GM21619 (cell line): ENCODE results near the gene P2RX2.

Source experiments
- ATAC-seq: cut with Tn5 transposase; IDR thresholded peaks from one replicate; pipeline ENCODE4 v1.9.1; 2021; ENCODE audit not compliant: unreplicated experiment

The P2RX2 gene

GRCh38 chr12:132618683-132619043 is at the start of gene P2RX2:
P2RX2 (plus strand) TSS chr12:132618776; CDS start chr12:132618817, 41 bp downstream.
- no peak for ATAC-seq

- no peak for ATAC-seq
These were observed 49.6 kb upstream of the P2RX2 start for GRCh38 chr12:132568826-132569480.

GRCh38 chr12:132569856-132570480 is 48.6 kb upstream of the P2RX2 start:
- ATAC-seq = no peak

- ATAC-seq = no peak
These were observed 47.9 kb upstream of the P2RX2 start for GRCh38 chr12:132570635-132571034.

- ATAC-seq = no peak
These were observed 47.5 kb upstream of the P2RX2 start for GRCh38 chr12:132571051-132571450.

- ATAC-seq = no peak
These were observed 47.0 kb upstream of the P2RX2 start for GRCh38 chr12:132571598-132571997.

GRCh38 chr12:132572106-132572505 is 46.5 kb upstream of the P2RX2 start:
- ATAC-seq = no peak

- ATAC-seq = no peak
These were observed 45.5 kb upstream of the P2RX2 start for GRCh38 chr12:132572801-132573760.

- no peak for ATAC-seq
These were observed 44.1 kb upstream of the P2RX2 start for GRCh38 chr12:132574271-132574996.

GRCh38 chr12:132575661-132576060 is 42.9 kb upstream of the P2RX2 start:
- no peak for ATAC-seq

- ATAC-seq = no peak
These were observed 41.9 kb upstream of the P2RX2 start for GRCh38 chr12:132576701-132577100.

GRCh38 chr12:132577191-132577920 is 41.2 kb upstream of the P2RX2 start:
- ATAC-seq = no peak

- no peak for ATAC-seq
These were observed 40.5 kb upstream of the P2RX2 start for GRCh38 chr12:132578118-132578517.

- ATAC-seq = no peak
These were observed 39.8 kb upstream of the P2RX2 start for GRCh38 chr12:132578826-132579225.

GRCh38 chr12:132579744-132580143 is 38.8 kb upstream of the P2RX2 start:
- no peak for ATAC-seq

GRCh38 chr12:132580701-132581292 is 37.8 kb upstream of the P2RX2 start:
- ATAC-seq = no peak

- ATAC-seq = no peak
These were observed 37.1 kb upstream of the P2RX2 start for GRCh38 chr12:132581348-132582057.

- no peak for ATAC-seq
These were observed 36.5 kb upstream of the P2RX2 start for GRCh38 chr12:132582058-132582420.

- no peak for ATAC-seq
These were observed 35.8 kb upstream of the P2RX2 start for GRCh38 chr12:132582582-132583410.
